Fibroblast of pulmonary artery (primary cell): ENCODE results near the gene TEX29.

Experiments used
- DNase-seq: peaks from one replicate; pipeline ENCODE4 v3.0.0-alpha.2; 2010; ENCODE audit warnings: low read depth
- H3K4me3 ChIP-seq: replicated peaks from 2 replicates; pipeline ENCODE4 v1.5.1; 2011; ENCODE audit warnings: low read depth, mild to moderate bottlenecking, control low read depth, low read length, moderate library complexity
- TF ChIP-seq, protein P1 (sequence below): IDR thresholded peaks from 2 replicates; pipeline ENCODE4 v1.5.1; 2011; ENCODE audit warnings: mild to moderate bottlenecking, control low read depth, low read length, inconsistent platforms; ENCODE audit errors: missing control alignments

The TEX29 gene

DNA sequence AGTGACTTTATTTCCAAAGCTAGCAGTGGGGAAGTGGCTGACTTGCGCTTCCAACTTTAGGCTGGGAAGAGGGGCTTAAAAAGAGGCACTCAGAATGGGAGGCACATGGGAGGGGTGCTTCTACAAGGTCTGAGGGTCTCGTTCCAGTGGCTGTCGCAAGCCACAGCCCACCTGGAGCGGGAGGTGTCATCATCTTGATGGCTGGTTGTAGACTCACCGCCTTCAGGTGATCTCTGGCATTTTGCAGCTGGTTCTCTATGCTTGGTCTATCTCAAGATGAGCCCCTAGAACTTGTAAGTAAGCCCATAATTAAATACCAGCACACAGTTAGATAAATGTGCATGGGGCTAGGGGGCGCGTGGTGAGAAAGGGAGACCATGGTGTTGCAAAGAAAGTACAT lies 9.2 kb downstream of the TEX29 start:
- TF ChIP-seq, protein P1, sequence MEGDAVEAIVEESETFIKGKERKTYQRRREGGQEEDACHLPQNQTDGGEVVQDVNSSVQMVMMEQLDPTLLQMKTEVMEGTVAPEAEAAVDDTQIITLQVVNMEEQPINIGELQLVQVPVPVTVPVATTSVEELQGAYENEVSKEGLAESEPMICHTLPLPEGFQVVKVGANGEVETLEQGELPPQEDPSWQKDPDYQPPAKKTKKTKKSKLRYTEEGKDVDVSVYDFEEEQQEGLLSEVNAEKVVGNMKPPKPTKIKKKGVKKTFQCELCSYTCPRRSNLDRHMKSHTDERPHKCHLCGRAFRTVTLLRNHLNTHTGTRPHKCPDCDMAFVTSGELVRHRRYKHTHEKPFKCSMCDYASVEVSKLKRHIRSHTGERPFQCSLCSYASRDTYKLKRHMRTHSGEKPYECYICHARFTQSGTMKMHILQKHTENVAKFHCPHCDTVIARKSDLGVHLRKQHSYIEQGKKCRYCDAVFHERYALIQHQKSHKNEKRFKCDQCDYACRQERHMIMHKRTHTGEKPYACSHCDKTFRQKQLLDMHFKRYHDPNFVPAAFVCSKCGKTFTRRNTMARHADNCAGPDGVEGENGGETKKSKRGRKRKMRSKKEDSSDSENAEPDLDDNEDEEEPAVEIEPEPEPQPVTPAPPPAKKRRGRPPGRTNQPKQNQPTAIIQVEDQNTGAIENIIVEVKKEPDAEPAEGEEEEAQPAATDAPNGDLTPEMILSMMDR: no peak
- no peak for DNase-seq
- no peak overlapping the region for H3K4me3 ChIP-seq

DNA sequence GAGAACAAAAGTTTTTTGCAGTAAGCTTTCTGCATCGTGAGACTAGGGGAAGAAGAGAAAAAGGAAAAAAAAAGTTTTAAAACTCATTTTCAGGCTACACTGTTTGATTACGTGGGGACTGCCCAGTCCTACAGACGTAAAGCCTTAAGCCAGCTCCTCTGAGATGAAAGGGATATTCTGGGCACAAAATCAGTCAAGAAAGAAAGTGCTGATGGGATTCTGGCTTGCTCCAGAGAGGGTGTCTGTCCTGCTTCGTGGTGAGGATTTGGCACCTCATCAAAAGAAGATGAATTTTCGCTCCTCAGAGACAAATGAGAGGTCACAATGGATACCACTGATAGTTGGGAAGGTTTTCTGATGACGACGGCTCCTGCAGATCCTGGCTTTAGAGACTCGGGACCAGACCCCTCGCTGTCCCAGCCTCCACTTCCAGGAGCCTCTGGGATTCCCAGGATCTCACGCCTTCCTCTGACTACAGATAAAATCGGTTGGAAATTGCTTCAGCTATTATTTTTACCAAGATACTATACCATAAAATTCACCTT lies 9.7 kb downstream of the TEX29 start:
- no peak for DNase-seq
- TF ChIP-seq, protein P1: no peak
- H3K4me3 ChIP-seq: no peak overlapping the region

DNA sequence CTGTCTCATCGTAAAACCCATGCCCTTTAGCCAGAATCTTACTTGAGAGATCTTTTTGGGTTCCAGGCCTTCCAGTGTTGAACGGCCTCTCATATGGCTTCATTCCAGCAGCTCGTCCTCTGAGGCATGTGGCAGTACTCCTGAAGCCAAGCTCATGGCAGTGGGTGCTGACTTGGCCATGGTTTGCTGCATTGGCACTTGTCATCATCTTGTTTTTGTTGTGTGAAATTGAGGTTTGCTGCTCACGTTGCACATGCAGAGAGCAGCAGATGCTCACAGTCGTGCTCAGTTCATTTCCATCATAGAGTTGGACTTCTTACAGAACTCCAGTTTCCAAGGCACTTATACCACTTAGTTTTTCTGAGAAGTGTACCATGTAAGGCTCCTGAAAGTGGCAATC lies 14.9 kb downstream of the TEX29 start:
- TF ChIP-seq, protein P1: no peak
- DNase-seq: no peak
- no peak overlapping the region for H3K4me3 ChIP-seq

GRCh38 chr13:111336666-111337065 lies 16.2 kb downstream of the TEX29 start:
- TF ChIP-seq, protein P1: no peak
- no peak overlapping the region for H3K4me3 ChIP-seq
- DNase-seq: peak; percentile 8

DNA sequence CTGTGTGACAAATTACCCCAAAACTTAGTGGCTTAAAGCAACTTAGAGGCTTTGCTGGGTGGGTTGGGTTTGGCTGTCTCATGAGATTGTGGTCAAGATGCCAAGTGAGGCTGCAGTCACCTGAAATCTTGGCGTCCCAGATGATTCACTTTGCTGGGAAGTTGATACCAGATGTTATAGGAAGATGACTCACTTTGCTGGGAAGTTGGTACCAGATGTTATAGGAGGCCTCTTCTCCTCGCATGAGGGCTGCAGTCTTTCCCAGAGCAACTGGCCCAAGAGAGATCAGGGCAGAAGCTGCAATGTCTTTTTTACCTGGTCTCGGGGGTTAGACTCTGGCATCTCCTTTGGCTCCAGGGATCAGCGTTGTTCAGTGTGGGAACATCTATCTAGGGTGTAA lies 16.8 kb downstream of the TEX29 start:
- peak; percentile 77 for DNase-seq
- TF ChIP-seq, protein P1: no peak

GRCh38 chr13:111337741-111338140 lies 17.3 kb downstream of the TEX29 start:
- no peak overlapping the region for H3K4me3 ChIP-seq
- DNase-seq: no peak
- TF ChIP-seq, protein P1: no peak

More for the DNA sequence above, 16.8 kb downstream of the TEX29 start:
- no peak overlapping the region for H3K4me3 ChIP-seq

- H3K4me3 ChIP-seq: no peak overlapping the region
- TF ChIP-seq, protein P1: no peak
- DNase-seq: no peak
These were observed 18.4 kb downstream of the TEX29 start for GRCh38 chr13:111338841-111339240.
